GM19035 (cell line): ENCODE measurements around the gene BCKDHB.
A peak's percentile ranks its signal among the peaks of the same experiment; 100 is the strongest.

Source experiments
- ATAC-seq: cut with Tn5 transposase; IDR thresholded peaks from one replicate; pipeline ENCODE4 v1.9.1; 2021; ENCODE audit not compliant: unreplicated experiment

The BCKDHB gene

GRCh38 chr6:80325742-80326141, 219.3 kb downstream of the BCKDHB start:
- no peak for ATAC-seq

GRCh38 chr6:80328652-80329051, 222.2 kb downstream of the BCKDHB start:
- no peak for ATAC-seq

GRCh38 chr6:80329496-80329895, 223.0 kb downstream of the BCKDHB start:
- ATAC-seq: no peak

GRCh38 chr6:80330961-80331360, 224.5 kb downstream of the BCKDHB start:
- ATAC-seq: no peak

- no peak for ATAC-seq
Observed at GRCh38 chr6:80331522-80331921, 225.1 kb downstream of the BCKDHB start.

GRCh38 chr6:80331974-80332373, 225.5 kb downstream of the BCKDHB start:
- no peak for ATAC-seq

GRCh38 chr6:80333342-80333741, 226.9 kb downstream of the BCKDHB start:
- ATAC-seq: no peak

- ATAC-seq: no peak
Observed at GRCh38 chr6:80335121-80335531, 228.7 kb downstream of the BCKDHB start.

- no peak for ATAC-seq
Observed at GRCh38 chr6:80336911-80337310, 230.4 kb downstream of the BCKDHB start.

- ATAC-seq: peak; percentile 87
Observed at GRCh38 chr6:80338201-80338836, 231.8 kb downstream of the BCKDHB start.

- no peak for ATAC-seq
Observed at GRCh38 chr6:80339421-80339820, 232.9 kb downstream of the BCKDHB start.

- no peak for ATAC-seq
Observed at GRCh38 chr6:80340280-80340679, 233.8 kb downstream of the BCKDHB start.

GRCh38 chr6:80340686-80341085, 234.2 kb downstream of the BCKDHB start:
- no peak for ATAC-seq

GRCh38 chr6:80341330-80341729, 234.9 kb downstream of the BCKDHB start:
- no peak for ATAC-seq

GRCh38 chr6:80343511-80343910, 237.0 kb downstream of the BCKDHB start:
- ATAC-seq: no peak

GRCh38 chr6:80347101-80347500, 240.6 kb downstream of the BCKDHB start:
- no peak for ATAC-seq

- no peak for ATAC-seq
Observed at GRCh38 chr6:80348263-80348662, 241.8 kb downstream of the BCKDHB start.

- no peak for ATAC-seq
Observed at GRCh38 chr6:80356000-80356399, 249.5 kb downstream of the BCKDHB start.

- no peak for ATAC-seq
Observed at GRCh38 chr6:80356545-80356944, 250.1 kb downstream of the BCKDHB start.

GRCh38 chr6:80357081-80357480, 250.6 kb downstream of the BCKDHB start:
- ATAC-seq: no peak

- ATAC-seq: no peak
Observed at GRCh38 chr6:80357674-80358073, 251.2 kb downstream of the BCKDHB start.

- ATAC-seq: no peak
Observed at GRCh38 chr6:80363501-80364122, 257.1 kb downstream of the BCKDHB start.

- no peak for ATAC-seq
Observed at GRCh38 chr6:80364149-80364548, 257.7 kb downstream of the BCKDHB start.
